ENCODE data around the gene PHLDB1. TPM values are rescaled to one million over a fixed set of nuclear protein-coding genes. Genes with fewer than 3 reads are reported as not detected.
"Not testable (repeated sequence)": the region's sequence is repeated elsewhere in the genome, so short reads cannot be mapped to it uniquely, and the experiment has no call there.

Gene PHLDB1
- total RNA-seq, 2 donors from 2014 or later: 60.1 to 88.6 TPM

- Histone ChIP-seq H3K9me3 (no peaks in the 10 kb centered on the region), H3K27me3 (no peaks in the 10 kb centered on the region), H3K4me3 (no peak overlapping the region), H3K9ac (ENCODE audit: low read depth in 2 of 2, low read length in 2 of 2) (no peak overlapping the region), H3K36me3 (no peaks in the 10 kb centered on the region), H3K4me1 (no peaks in the 10 kb centered on the region), H3K27ac (no peak overlapping the region)
- intact Hi-C loops (cut with DNase I): no loop called here
- no peak for DNase-seq
- no peak for TF ChIP-seq CTCF (IDR thresholded peaks at IDR 0.05)
These were observed 65.4 kb downstream of the PHLDB1 start for GRCh38 chr11:118672846-118673245.

GRCh38 chr11:118673361-118674081 lies 66.1 kb downstream of the PHLDB1 start:
- no peak for DNase-seq
- Histone ChIP-seq H3K4me1 (no peaks in the 10 kb centered on the region), H3K9ac (ENCODE audit: low read depth in 2 of 2, low read length in 2 of 2) (no peak overlapping the region), H3K27me3 (no peaks in the 10 kb centered on the region), H3K4me3 (no peak overlapping the region), H3K27ac (no peak overlapping the region), H3K36me3 (no peaks in the 10 kb centered on the region), H3K9me3 (no peaks in the 10 kb centered on the region)
- TF ChIP-seq CTCF (IDR thresholded peaks at IDR 0.05): no peak
- intact Hi-C loops (cut with DNase I): no loop called here

- Histone ChIP-seq H3K36me3 (no peaks in the 10 kb centered on the region), H3K27me3 (no peaks in the 10 kb centered on the region), H3K9ac (ENCODE audit: low read depth in 2 of 2, low read length in 2 of 2) (no peak overlapping the region), H3K4me1 (no peaks in the 10 kb centered on the region), H3K4me3 (no peak overlapping the region), H3K9me3 (no peaks in the 10 kb centered on the region), H3K27ac (no peak overlapping the region)
- no peak for TF ChIP-seq CTCF (IDR thresholded peaks at IDR 0.05)
- intact Hi-C loops (cut with DNase I): no loop called here
- DNase-seq: no peak
These were observed 66.6 kb downstream of the PHLDB1 start for GRCh38 chr11:118674082-118674435.

- Histone ChIP-seq H3K9ac (ENCODE audit: low read depth in 2 of 2, low read length in 2 of 2) (no peak overlapping the region), H3K9me3 (no peaks in the 10 kb centered on the region), H3K4me3 (no peak overlapping the region), H3K27me3 (no peaks in the 10 kb centered on the region), H3K27ac (no peak overlapping the region), H3K4me1 (no peaks in the 10 kb centered on the region), H3K36me3 (no peaks in the 10 kb centered on the region)
- TF ChIP-seq CTCF (IDR thresholded peaks at IDR 0.05): no peak
- intact Hi-C loops (cut with DNase I): no loop called here
- no peak for DNase-seq
These were observed 70.6 kb downstream of the PHLDB1 start for GRCh38 chr11:118677977-118678376.

GRCh38 chr11:118678908-118679307 lies 71.5 kb downstream of the PHLDB1 start:
- H3K4me1 ChIP-seq; H3K36me3 ChIP-seq; intact Hi-C loops (cut with DNase I); H3K9me3 ChIP-seq; H3K27me3 ChIP-seq: not testable (repeated sequence)
- TF ChIP-seq CTCF (IDR thresholded peaks at IDR 0.05): peak; percentile 10
- peak; percentile 61 for DNase-seq
- peak overlapping the region; percentile 9 for H3K4me3 ChIP-seq
- peak overlapping the region; percentile 46 for H3K27ac ChIP-seq
- peak overlapping the region in 1 of 2 donors; percentile 19 for H3K9ac ChIP-seq (ENCODE audit: low read depth in 2 of 2, low read length in 2 of 2)

Measured in colonic mucosa (tissue), 4 donors.